Natural killer cell (primary cell): ENCODE data around the gene TXNDC9. TPM values are rescaled to one million over a fixed set of nuclear protein-coding genes. Genes with fewer than 3 reads are reported as not detected.
"Not testable (repeated sequence)": the region's sequence is repeated elsewhere in the genome, so short reads cannot be mapped to it uniquely, and the experiment has no call there.

Experiments
- ATAC-seq, 3 donors: fragments of 150-1000 bp in 2 of 3; fragments of 200-7000 bp in 1 of 3; cut with Tn5 transposase; 1 replicate in 1 of 3; 2 replicates in 2 of 3; pipeline ENCODE4 v1.10.0; 2021; ENCODE audit warnings: mild to moderate bottlenecking in 2 of 3, moderate library complexity in 2 of 3
- DNase-seq, 2 donors: peaks; one replicate each; pipeline versions ENCODE4 v3.0.0 to v3.0.0-alpha.2; 2013 to 2021; ENCODE audit warnings: mixed read lengths in 1 of 2
- H3K27ac ChIP-seq: one replicate; pipeline ENCODE4 v1.5.1; 2013; ENCODE audit warnings: mild to moderate bottlenecking, low read length
- H3K27me3 ChIP-seq: one replicate; pipeline ENCODE4 v1.6.1; 2013; ENCODE audit warnings: low read length; ENCODE audit not compliant: control insufficient read depth, insufficient read depth
- H3K36me3 ChIP-seq: one replicate; pipeline ENCODE4 v1.6.1; 2013; ENCODE audit warnings: low read length; ENCODE audit not compliant: control insufficient read depth, insufficient read depth
- H3K4me1 ChIP-seq: one replicate; pipeline ENCODE4 v1.6.1; 2013; ENCODE audit warnings: low read length; ENCODE audit not compliant: control insufficient read depth, insufficient read depth
- H3K4me3 ChIP-seq: one replicate; pipeline ENCODE4 v1.5.1; 2013; ENCODE audit warnings: low read length
- H3K9me3 ChIP-seq: one replicate; pipeline ENCODE4 v1.6.1; 2013; ENCODE audit warnings: low read length; ENCODE audit not compliant: control insufficient read depth, insufficient read depth
- H3K27ac Mint-ChIP-seq, 2 donors: one replicate each; pipeline ENCODE4 v1.8.0; 2022; ENCODE audit warnings: mild to moderate bottlenecking in 2 of 2, mixed read lengths in 2 of 2, moderate library complexity in 1 of 2
- H3K27me3 Mint-ChIP-seq, 2 donors: one replicate each; pipeline ENCODE4 v1.8.0; 2022; ENCODE audit warnings: low read depth in 2 of 2, mixed read lengths in 2 of 2
- H3K36me3 Mint-ChIP-seq: one replicate; pipeline ENCODE4 v1.8.0; 2022; ENCODE audit warnings: mixed read lengths
- H3K4me1 Mint-ChIP-seq, 2 donors: one replicate each; pipeline ENCODE4 v1.8.0; 2022; ENCODE audit warnings: mixed read lengths in 2 of 2
- H3K4me3 Mint-ChIP-seq: one replicate; pipeline ENCODE4 v1.8.0; 2022; ENCODE audit warnings: mild to moderate bottlenecking, moderate library complexity, mixed read lengths
- H3K9me3 Mint-ChIP-seq, 2 donors: one replicate each; pipeline ENCODE4 v1.8.0; 2022; ENCODE audit warnings: mixed read lengths in 2 of 2
- CTCF ChIP-seq: fragments of 200-600 bp; IDR thresholded peaks from one replicate; pipeline ENCODE4 v1.8.0; 2022; ENCODE audit warnings: antibody characterized with exemption
- WGBS: methylation state at CpG from one replicate; pipeline ENCODE4 v1.1.7; 2013; ENCODE audit warnings: missing lambda C conversion rate; ENCODE audit not compliant: insufficient coverage; 5-methylcytosine and 5-hydroxymethylcytosine counted together
- intact Hi-C: fragments of 100-400 bp; cut with micrococcal nuclease; formaldehyde crosslinking; loops from one replicate; pipeline ENCODE4 v1.14.2; 2022
- total RNA-seq, 4 donors: library from RNA; stranded (reverse); fragments of 120-200 nt in 1 of 4; gene quantifications; one replicate each; pipeline versions ENCODE4 v1.2.3 to v1.2.4, GENCODE V29; 2013 to 2022

Gene TXNDC9
- total RNA-seq, 3 donors from 2014 or later (not counting 1 experiment from before 2014, with no cell fraction given), result 14.3 to 22.2 (median 18.8) TPM

- no peaks in the 10 kb centered on the region for H3K27me3 ChIP-seq
- no peak for ATAC-seq
- H3K4me1 Mint-ChIP-seq, result peaks cover 47 to 51% of the 10 kb centered on the region in 2 donors
- H3K9me3 ChIP-seq, result no peaks in the 10 kb centered on the region
- no peak for DNase-seq
- no peaks in the 10 kb centered on the region for H3K36me3 Mint-ChIP-seq
- H3K27me3 Mint-ChIP-seq, result no peaks in the 10 kb centered on the region
- H3K9me3 Mint-ChIP-seq, result no peaks in the 10 kb centered on the region
- TF ChIP-seq CTCF, result no peak
- H3K4me1 ChIP-seq, result no peaks in the 10 kb centered on the region
- no peak overlapping the region for H3K4me3 Mint-ChIP-seq
- 78% methylated on average over 1 of the region's 1 CpG for WGBS
- no peak overlapping the region for H3K4me3 ChIP-seq
- H3K27ac Mint-ChIP-seq, result peak overlapping the region in 1 of 2 donors; percentile 32
- intact Hi-C loops, result no loop called here
- H3K27ac ChIP-seq, result no peak overlapping the region
- no peaks in the 10 kb centered on the region for H3K36me3 ChIP-seq
Measured at GRCh38 chr2:99354070-99354469, 17.9 kb upstream of the TXNDC9 start.

- no peaks in the 10 kb centered on the region for H3K36me3 ChIP-seq
- H3K4me1 ChIP-seq, result no peaks in the 10 kb centered on the region
- no peak overlapping the region for H3K4me3 ChIP-seq
- Mint-ChIP-seq H3K36me3 (no peaks in the 10 kb centered on the region), H3K27ac (peak overlapping the region; percentile 2 to 7), H3K4me3 (no peak overlapping the region), H3K27me3 (no peaks in the 10 kb centered on the region), H3K9me3 (no peaks in the 10 kb centered on the region), H3K4me1 (peaks cover 49 to 51% of the 10 kb centered on the region in 2 donors)
- no peak for DNase-seq
- intact Hi-C loops, result no loop called here
- ATAC-seq, result no peak
- no peak overlapping the region for H3K27ac ChIP-seq
- H3K9me3 ChIP-seq, result no peaks in the 10 kb centered on the region
- no peak for TF ChIP-seq CTCF
- H3K27me3 ChIP-seq, result no peaks in the 10 kb centered on the region
Measured at GRCh38 chr2:99350194-99350593, 14.1 kb upstream of the TXNDC9 start.

GRCh38 chr2:99348173-99348572, 12.0 kb upstream of the TXNDC9 start:
- DNase-seq, result peak in 1 of 2 donors; percentile 38
- 81% methylated on average over 3 of the region's 3 CpGs for WGBS
- no peak for ATAC-seq
- Mint-ChIP-seq H3K9me3 (no peaks in the 10 kb centered on the region), H3K36me3 (no peaks in the 10 kb centered on the region), H3K27me3 (no peaks in the 10 kb centered on the region), H3K4me3 (peak overlapping the region; percentile 1), H3K27ac (peak overlapping the region in 1 of 2 donors; percentile 4), H3K4me1 (peaks cover 40 to 45% of the 10 kb centered on the region in 2 donors)
- Histone ChIP-seq H3K4me3 (no peak overlapping the region), H3K9me3 (no peaks in the 10 kb centered on the region), H3K27me3 (no peaks in the 10 kb centered on the region), H3K27ac (no peak overlapping the region), H3K4me1 (no peaks in the 10 kb centered on the region), H3K36me3 (no peaks in the 10 kb centered on the region)
- TF ChIP-seq CTCF, result no peak
- intact Hi-C loops, result no loop called here

- no peak overlapping the region for H3K27ac ChIP-seq
- no peaks in the 10 kb centered on the region for H3K4me1 ChIP-seq
- H3K9me3 ChIP-seq, result no peaks in the 10 kb centered on the region
- no peaks in the 10 kb centered on the region for H3K36me3 ChIP-seq
- no peak overlapping the region for H3K4me3 Mint-ChIP-seq
- intact Hi-C loops, result no loop called here
- no peaks in the 10 kb centered on the region for H3K36me3 Mint-ChIP-seq
- H3K9me3 Mint-ChIP-seq, result no peaks in the 10 kb centered on the region
- H3K4me1 Mint-ChIP-seq, result peaks cover 39 to 53% of the 10 kb centered on the region in 2 donors
- ATAC-seq (no peak), DNase-seq (no peak)
- H3K4me3 ChIP-seq, result no peak overlapping the region
- H3K27ac Mint-ChIP-seq, result no peak overlapping the region
- TF ChIP-seq CTCF, result no peak
- H3K27me3 ChIP-seq, result no peaks in the 10 kb centered on the region
- H3K27me3 Mint-ChIP-seq, result no peaks in the 10 kb centered on the region
Measured at GRCh38 chr2:99346218-99346617, 10.1 kb upstream of the TXNDC9 start.

- H3K36me3 ChIP-seq, DNase-seq, ATAC-seq, H3K27ac ChIP-seq, H3K36me3 Mint-ChIP-seq, H3K4me1 ChIP-seq, H3K27me3 Mint-ChIP-seq, intact Hi-C loops, H3K9me3 ChIP-seq, H3K27me3 ChIP-seq, H3K4me3 Mint-ChIP-seq, H3K27ac Mint-ChIP-seq, H3K4me3 ChIP-seq, H3K9me3 Mint-ChIP-seq: not testable (repeated sequence)
- WGBS, result 100% methylated on average over 5 of the region's 7 CpGs
- H3K4me1 Mint-ChIP-seq, result peaks cover 36 to 49% of the 10 kb centered on the region in 2 donors
Measured at GRCh38 chr2:99345446-99345845, 9.3 kb upstream of the TXNDC9 start.
